H1 (cell line): ENCODE measurements around the gene MRPL40. TPM values are rescaled to one million over a fixed set of nuclear protein-coding genes. Genes with fewer than 3 reads are reported as not detected.

Source experiments
- CTCF ChIA-PET: fragments of 300-600 bp; sonication (Branson Sonifier 250); formaldehyde crosslinking; loops from one replicate; lab custom pipeline; 2021; ENCODE audit not compliant: partially characterized antibody; lab: Charles Lee
- POLR2A ChIA-PET: fragments of 300-600 bp; sonication (Branson Sonifier 250); formaldehyde crosslinking; loops from one replicate; lab custom pipeline; 2021; ENCODE audit warnings: inconsistent platforms; ENCODE audit not compliant: partially characterized antibody; lab: Charles Lee
- DNase-seq, 2 experiments: peaks; one replicate each; pipeline versions ENCODE4 v3.0.0 to v3.0.0-alpha.2; 2010 to 2022; ENCODE audit warnings: low spot score in 2 of 2, low read depth in 1 of 2, mixed read lengths in 1 of 2
- FAIRE-seq: peaks from 2 replicates; lab custom pipeline; 2011; peaks lifted over from hg19 to GRCh38; lab: Jason Lieb, UNC
- H2AFZ ChIP-seq: 2 replicates; pipeline ENCODE4 v1.8.1; 2012; ENCODE audit warnings: low read length, inconsistent platforms
- H2AK5ac ChIP-seq: 2 replicates; pipeline ENCODE4 v1.6.1; 2013; ENCODE audit warnings: low read depth, low read length
- H2BK120ac ChIP-seq: replicated peaks from 2 replicates; pipeline ENCODE3; 2013; ENCODE audit warnings: low read depth, low read length, inconsistent platforms
- H2BK12ac ChIP-seq: 2 replicates; pipeline ENCODE4 v1.6.1; 2013; ENCODE audit warnings: low read depth, low read length
- H2BK15ac ChIP-seq: 2 replicates; pipeline ENCODE4 v1.6.1; 2013; ENCODE audit warnings: low read length
- H2BK20ac ChIP-seq: 2 replicates; pipeline ENCODE4 v1.6.1; 2013; ENCODE audit warnings: low read length
- H2BK5ac ChIP-seq: 2 replicates; pipeline ENCODE4 v1.6.1; 2013; ENCODE audit warnings: low read depth, low read length
- H3K14ac ChIP-seq: 2 replicates; pipeline ENCODE4 v1.6.1; 2013; ENCODE audit warnings: inconsistent platforms; ENCODE audit not compliant: insufficient read length
- H3K18ac ChIP-seq: 2 replicates; pipeline ENCODE4 v1.6.1; 2013; ENCODE audit warnings: low read length; ENCODE audit errors: extremely low read depth
- H3K23ac ChIP-seq: 2 replicates; pipeline ENCODE4 v1.6.1; 2013; ENCODE audit warnings: inconsistent platforms; ENCODE audit not compliant: insufficient read length
- H3K23me2 ChIP-seq: 2 replicates; pipeline ENCODE4 v1.6.1; 2013; ENCODE audit warnings: low read depth, low read length
- H3K27ac ChIP-seq: 2 replicates; pipeline ENCODE4 v1.6.1; 2011; ENCODE audit warnings: low read depth, low read length, inconsistent platforms
- H3K27me3 ChIP-seq, 4 experiments: replicated peaks in 1 of 4; 1 replicate in 1 of 4; 2 replicates in 3 of 4; pipeline versions ENCODE4 v1.6.1 to v1.8.1; 2011 to 2013; ENCODE audit warnings: low read length in 3 of 4, mild to moderate bottlenecking in 3 of 4, inconsistent platforms in 2 of 4, mixed read lengths in 2 of 4, moderate library complexity in 1 of 4; ENCODE audit not compliant: control insufficient read depth in 3 of 4, insufficient read depth in 3 of 4; ENCODE audit errors: extremely low read depth in 1 of 4
- H3K36me3 ChIP-seq, 4 experiments: 2 replicates each; pipeline versions ENCODE4 v1.6.1 to v1.8.1; 2011 to 2013; ENCODE audit warnings: mild to moderate bottlenecking in 4 of 4, low read length in 3 of 4, moderate library complexity in 2 of 4, control low read depth in 1 of 4, inconsistent platforms in 1 of 4; ENCODE audit not compliant: insufficient read depth in 4 of 4, control insufficient read depth in 2 of 4
- H3K4ac ChIP-seq: replicated peaks from 2 replicates; pipeline ENCODE3; 2013; ENCODE audit warnings: low read length, low read depth, mixed read lengths, inconsistent platforms; ENCODE audit not compliant: insufficient read length
- H3K4me1 ChIP-seq, 4 experiments: replicated peaks in 1 of 4; 1 replicate in 1 of 4; 2 replicates in 3 of 4; pipeline versions ENCODE4 v1.6.1 to v1.8.1; 2011 to 2013; ENCODE audit warnings: low read length in 3 of 4, inconsistent platforms in 2 of 4, mixed read lengths in 1 of 4; ENCODE audit not compliant: insufficient read depth in 4 of 4, control insufficient read depth in 3 of 4
- H3K4me2 ChIP-seq, 2 experiments: 2 replicates each; pipeline versions ENCODE4 v1.6.1 to v1.8.1; 2011 to 2013; ENCODE audit warnings: low read depth in 2 of 2, low read length in 2 of 2, control low read depth in 1 of 2, inconsistent platforms in 1 of 2, mild to moderate bottlenecking in 1 of 2; ENCODE audit not compliant: insufficient read depth in 1 of 2
- H3K4me3 ChIP-seq, 4 experiments: fragments of 200-600, 300-600 bp in 1 of 4; sonication (generic), shearing (Covaris generic), sonication (Bioruptor Twin) in 1 of 4; 2 replicates each; pipeline versions ENCODE4 v1.5.1 to v1.8.1; 2011 to 2016; ENCODE audit warnings: low read length in 4 of 4, low read depth in 3 of 4, control low read depth in 2 of 4, inconsistent platforms in 2 of 4, mild to moderate bottlenecking in 2 of 4, mixed read lengths in 1 of 4, moderate library complexity in 1 of 4; ENCODE audit not compliant: insufficient read depth in 2 of 4; ENCODE audit errors: extremely low read depth in 1 of 4
- H3K56ac ChIP-seq: replicated peaks from 2 replicates; pipeline ENCODE3; 2013; ENCODE audit warnings: low read depth, mild to moderate bottlenecking, mixed read lengths, low read length, inconsistent platforms; ENCODE audit not compliant: insufficient read length
- H3K79me1 ChIP-seq: 2 replicates; pipeline ENCODE4 v1.6.1; 2013; ENCODE audit warnings: low read depth, low read length, control low read depth
- H3K79me2 ChIP-seq, 2 experiments: 2 replicates each; pipeline versions ENCODE4 v1.6.1 to v1.8.1; 2012 to 2013; ENCODE audit warnings: low read length in 2 of 2, mild to moderate bottlenecking in 2 of 2, inconsistent platforms in 1 of 2; ENCODE audit not compliant: insufficient read depth in 2 of 2, control insufficient read depth in 1 of 2
- H3K9ac ChIP-seq, 4 experiments: replicated peaks in 1 of 4; 1 replicate in 1 of 4; 2 replicates in 3 of 4; pipeline versions ENCODE4 v1.6.1 to v1.8.1; 2011 to 2013; ENCODE audit warnings: low read depth in 3 of 4, low read length in 3 of 4, control low read depth in 2 of 4, mild to moderate bottlenecking in 2 of 4, moderate library complexity in 2 of 4, inconsistent platforms in 1 of 4; ENCODE audit errors: extremely low read depth in 1 of 4
- H3K9me3 ChIP-seq, 2 experiments: 2 replicates each; pipeline versions ENCODE4 v1.6.1 to v1.8.1; 2012 to 2013; ENCODE audit warnings: mild to moderate bottlenecking in 2 of 2, moderate library complexity in 2 of 2, control low read depth in 1 of 2, inconsistent platforms in 1 of 2, low read depth in 1 of 2, low read length in 1 of 2, mixed read lengths in 1 of 2; ENCODE audit not compliant: insufficient read depth in 2 of 2
- H4K20me1 ChIP-seq, 2 experiments: replicated peaks in 1 of 2; 2 replicates each; pipeline versions ENCODE3 to v1.8.1; 2011 to 2013; ENCODE audit warnings: inconsistent platforms in 2 of 2, low read length in 2 of 2, mild to moderate bottlenecking in 1 of 2; ENCODE audit not compliant: insufficient read depth in 2 of 2, control insufficient read depth in 1 of 2
- H4K5ac ChIP-seq: 2 replicates; pipeline ENCODE4 v1.6.1; 2013; ENCODE audit warnings: low read length, low read depth, mixed read lengths, inconsistent platforms; ENCODE audit not compliant: insufficient read length
- H4K8ac ChIP-seq: 2 replicates; pipeline ENCODE4 v1.8.0; 2013; ENCODE audit warnings: mild to moderate bottlenecking, moderate library complexity, low read length, inconsistent platforms; ENCODE audit not compliant: insufficient read depth; ENCODE audit errors: extremely low read depth
- H4K91ac ChIP-seq: replicated peaks from 2 replicates; pipeline ENCODE3; 2013; ENCODE audit warnings: low read length, mixed read lengths, inconsistent platforms; ENCODE audit not compliant: insufficient read length
- BACH1 ChIP-seq: IDR thresholded peaks from 2 replicates; pipeline ENCODE4 v1.6.1; 2012; ENCODE audit warnings: low read length, improper control_type of control experiment
- CBX5 ChIP-seq: fragments of 300-800, 300-1000 bp; sonication (generic); IDR thresholded peaks from 2 replicates; pipeline ENCODE4 v1.7.1; 2016; ENCODE audit warnings: antibody characterized with exemption, low read length, low read depth
- CEBPB ChIP-seq: IDR thresholded peaks from 2 replicates; pipeline ENCODE4 v1.6.1; 2012; ENCODE audit warnings: low read depth, low read length
- CHD1 ChIP-seq: IDR thresholded peaks from 2 replicates; pipeline ENCODE4 v1.6.1; 2012; ENCODE audit warnings: low read depth, low read length, improper control_type of control experiment
- EP300 ChIP-seq, 2 experiments: IDR thresholded peaks; 1 replicate in 1 of 2; 2 replicates in 1 of 2; pipeline ENCODE4 v1.6.1; 2011 to 2012; ENCODE audit warnings: low read depth in 2 of 2, low read length in 2 of 2, mild to moderate bottlenecking in 2 of 2, borderline replicate concordance in 1 of 2, inconsistent platforms in 1 of 2, moderate library complexity in 1 of 2
- EZH2 ChIP-seq: fragments of 200-600 bp; sonication (generic); IDR thresholded peaks from 2 replicates; pipeline ENCODE4 v1.7.1; 2012; ENCODE audit warnings: low read depth, mild to moderate bottlenecking, moderate library complexity, low read length, inconsistent platforms; ENCODE audit not compliant: severe bottlenecking
- KDM5A ChIP-seq: fragments of 200-600 bp; IDR thresholded peaks from 2 replicates; pipeline ENCODE4 v1.7.1; 2012; ENCODE audit warnings: mild to moderate bottlenecking, low read length, inconsistent platforms, mixed read lengths
- POLR2AphosphoS5 ChIP-seq: IDR thresholded peaks from 2 replicates; pipeline ENCODE4 v1.6.1; 2011; ENCODE audit warnings: low read depth, low read length
- POU5F1 ChIP-seq: IDR thresholded peaks from 2 replicates; pipeline ENCODE4 v1.6.1; 2011; ENCODE audit warnings: low read depth, mild to moderate bottlenecking, low read length, moderate library complexity
- TAF1 ChIP-seq: IDR thresholded peaks from 2 replicates; pipeline ENCODE4 v1.6.1; 2011; ENCODE audit warnings: mild to moderate bottlenecking, low read depth, low read length
- TCF12 ChIP-seq: IDR thresholded peaks from 2 replicates; pipeline ENCODE4 v1.6.1; 2011; ENCODE audit warnings: low read depth, mild to moderate bottlenecking, low read length
- USF2 ChIP-seq: IDR thresholded peaks from 2 replicates; pipeline ENCODE4 v1.6.1; 2011; ENCODE audit warnings: low read length, improper control_type of control experiment
- WGBS, 2 experiments: shearing (Covaris generic) in 1 of 2; methylation state at CpG; one replicate each; pipeline versions ENCODE4 v1.1.6 to v1.1.7; 2013 to 2015; ENCODE audit warnings: low lambda C conversion rate in 2 of 2, mixed read lengths in 2 of 2, inconsistent platforms in 1 of 2, low coverage in 1 of 2, missing lambda C conversion rate in 1 of 2; ENCODE audit not compliant: insufficient replicate concordance in 2 of 2, insufficient coverage in 1 of 2, insufficient read length in 1 of 2; ENCODE audit errors: extremely low coverage in 1 of 2, missing lambda C conversion rate in 1 of 2; 5-methylcytosine and 5-hydroxymethylcytosine counted together
- polyA plus RNA-seq, 7 experiments: library from polyadenylated mRNA; depleted of rRNA in 3 of 7; stranded (reverse) in 5 of 7; unstranded in 2 of 7; fragments of >200 nt in 5 of 7; fragments of 200-250 nt in 2 of 7; gene quantifications; 1 replicate in 5 of 7; 2 replicates in 1 of 7; 4 replicates in 1 of 7; pipeline versions ENCODE4 v1.2.1 to v1.2.3, GENCODE V29; 2011 to 2013; ENCODE audit warnings: missing spikeins in 2 of 7, mixed read lengths in 2 of 7
- total RNA-seq: library from RNA; stranded (reverse); fragmentation: NEBNext Ultra II Directional; extraction: Animal tissue kit (Norgen Biotek cat#: 25700); gene quantifications from 2 replicates; pipeline ENCODE4 v1.2.1, GENCODE V29; 2021

MRPL40 gene
- total and polyA plus RNA-seq, 2 of the 8 experiments (the other 6 are each of a cell fraction or from before 2014, with no cell fraction given) = 12.4 to 14.5 TPM

- H3K4me2 ChIP-seq = no peak overlapping the region
- no peak overlapping the region for H3K14ac ChIP-seq
- H2AK5ac ChIP-seq = no peak overlapping the region
- no peak overlapping the region for H4K91ac ChIP-seq
- no peak overlapping the region for H3K23ac ChIP-seq
- no peak overlapping the region for H2BK12ac ChIP-seq
- FAIRE-seq (no peak), DNase-seq (no peak)
- peaks cover 7 to 10% of the 10 kb centered on the region in 2 experiments for H4K20me1 ChIP-seq
- H3K9me3 ChIP-seq = no peaks in the 10 kb centered on the region
- ChIA-PET POLR2A (interaction anchor here (1.2 to 3.4 kb wide), 8 partner anchors 8 to 83 kb away, joined by 3 to 12 read pairs (median 6); partner anchors contain the start of genes CDC45, HIRA, MRPL40 and UFD1), CTCF (interaction anchor here (0.8 to 2.0 kb wide), 5 partner anchors 16 to 181 kb away, joined by 3 to 6 read pairs (median 4); no protein-coding TSS in a partner anchor)
- H2BK20ac ChIP-seq = no peak overlapping the region
- H3K9ac ChIP-seq = no peak overlapping the region
- no peak overlapping the region for H2BK15ac ChIP-seq
- no peak overlapping the region for H3K4me3 ChIP-seq
- no peak overlapping the region for H2BK5ac ChIP-seq
- H3K18ac ChIP-seq = no peak overlapping the region
- H4K8ac ChIP-seq = no peak overlapping the region
- no peak overlapping the region for H3K27ac ChIP-seq
- H2BK120ac ChIP-seq = no peak overlapping the region
- 88% methylated on average over 4 of the region's 4 CpGs; no CpG with 5 or more reads in 1 of the 2 experiments for WGBS, 2 experiments
- no peak overlapping the region for H3K4ac ChIP-seq
- H3K4me1 ChIP-seq = peaks cover 0 to 6% (median 1%) of the 10 kb centered on the region in 4 experiments; a peak in 2 of 7 replicates
- no peak overlapping the region for H3K56ac ChIP-seq
- H3K79me1 ChIP-seq = peaks cover 2% of the 10 kb centered on the region; the same call in 1 of the 2 replicates
- TF ChIP-seq CBX5 (no peak), USF2 (no peak), EZH2 (no peak), POU5F1 (no peak), POLR2AphosphoS5 (no peak), TAF1 (no peak), BACH1 (no peak), CEBPB (no peak), EP300 (IDR thresholded peaks at IDR 0.05; ENCODE audit: borderline replicate concordance in 1 of 2, low read depth in 2 of 2, low read length in 2 of 2) (no peak), CHD1 (no peak), TCF12 (no peak), KDM5A (no peak)
- peaks cover 0 to 4% of the 10 kb centered on the region in 2 experiments; a peak in 1 of 4 replicates for H3K79me2 ChIP-seq
- H3K36me3 ChIP-seq = peaks cover 7 to 51% (median 37%) of the 10 kb centered on the region in 4 experiments
- no peak overlapping the region for H4K5ac ChIP-seq
- H2AFZ ChIP-seq = no peak overlapping the region
- H3K23me2 ChIP-seq = peaks cover 7% of the 10 kb centered on the region; the same call in 1 of the 2 replicates
- H3K27me3 ChIP-seq = no peaks in the 10 kb centered on the region
These were observed 19.2 kb downstream of the MRPL40 start for GRCh38 chr22:19451570-19451969.
